ENCODE data around the gene TMEM190. TPM values are rescaled to one million over a fixed set of nuclear protein-coding genes. Genes with fewer than 3 reads are reported as not detected.

The TMEM190 gene
- total and polyA plus RNA-seq, 9 of the 15 experiments (the other 6 are each of a cell fraction or from before 2014, with no cell fraction given): not detected

DNA sequence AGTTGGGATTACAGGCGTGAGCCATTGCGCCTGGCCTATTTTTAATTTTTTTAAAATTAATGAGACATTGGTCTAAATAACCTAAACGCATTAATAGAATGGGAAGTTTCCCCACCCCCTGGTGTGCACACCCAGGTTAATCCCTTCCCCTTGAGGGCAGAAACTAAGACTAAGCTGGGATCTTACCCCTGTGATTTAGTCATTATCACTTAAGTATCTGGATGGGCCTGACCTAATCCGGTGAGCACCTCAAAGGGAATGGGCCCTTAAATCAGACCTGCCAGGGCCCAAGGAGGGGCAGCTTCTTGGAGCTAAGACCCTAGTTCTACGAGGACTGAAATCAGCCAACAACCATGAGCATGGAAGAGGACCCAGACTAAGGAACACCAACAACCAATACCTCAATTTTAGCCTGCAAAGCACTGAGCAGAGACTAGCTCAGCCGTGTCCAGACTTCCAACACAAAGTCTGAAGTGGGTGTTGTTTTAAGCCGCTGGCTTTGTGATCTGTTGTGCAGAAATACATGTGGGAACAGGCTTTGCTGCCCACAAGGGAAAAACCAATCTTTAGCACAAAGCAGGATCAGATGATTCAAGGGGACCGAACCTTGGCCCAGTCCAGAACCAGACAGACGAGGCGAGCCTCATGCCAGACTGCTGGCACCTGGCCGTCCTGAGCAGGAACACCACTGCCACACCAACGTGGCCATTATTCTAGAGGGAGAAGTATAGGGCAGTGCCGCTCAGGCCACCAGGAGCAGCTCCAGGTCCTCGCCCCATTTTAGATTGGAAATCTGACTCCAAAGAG, 23.9 kb downstream of the TMEM190 start:
- no peaks in the 10 kb centered on the region for H3K27me3 ChIP-seq (ENCODE audit: control insufficient read depth in 2 of 2, insufficient read depth in 2 of 2, low read length in 2 of 2)
- no peak overlapping the region for H3K27ac ChIP-seq (ENCODE audit: extremely low read depth, low read depth, low read length)
- H3K4me2 ChIP-seq (ENCODE audit: insufficient read depth, low read length): no peak overlapping the region
- H3K9me3 ChIP-seq (replicated peaks; ENCODE audit: control insufficient read depth, insufficient read depth, low read depth, low read length): no peaks in the 10 kb centered on the region
- ChIA-PET CTCF (ENCODE audit: low intra/inter-chr PET ratio) (no interaction called here), POLR2A (interaction anchor here (0.5 to 5.1 kb wide), 14 partner anchors 12 to 225 kb away, joined by 3 to 97 read pairs (median 5); partner anchors contain the start of genes ISOC2, PPP6R1, PTPRH and RPL28)
- BruUV-seq (replicated peaks): no TSS peak
- peak overlapping the region in 1 of 2 experiments; percentile 80; a peak in 1 of 4 replicates for H3K9ac ChIP-seq (ENCODE audit: insufficient read depth in 1 of 2, low read depth in 2 of 2, low read length in 2 of 2)
- peaks cover 29% of the 10 kb centered on the region for H4K20me1 ChIP-seq (replicated peaks; ENCODE audit: control insufficient read depth, insufficient read depth, low read length)
- H3K36me3 ChIP-seq (ENCODE audit: control insufficient read depth, insufficient read depth, low read length): peaks cover 46% of the 10 kb centered on the region
- peak; percentile 35 for FAIRE-seq
- ATAC-seq: peak; percentile 62
- H3K4me3 ChIP-seq: no peak overlapping the region
- peaks cover 2 to 21% of the 10 kb centered on the region in 2 experiments; a peak in 4 of 5 replicates for H3K4me1 ChIP-seq (replicated peaks in 1 of 2; ENCODE audit: control insufficient read depth in 2 of 2, insufficient read depth in 2 of 2, low read length in 2 of 2)
- H3K79me2 ChIP-seq (ENCODE audit: control insufficient read depth, insufficient read depth, low read length): peaks cover 27% of the 10 kb centered on the region
- peaks cover under 1% of the 10 kb centered on the region for H3K9me1 ChIP-seq (ENCODE audit: control insufficient read depth, insufficient read depth, low read length)
- no peak overlapping the region for H2AFZ ChIP-seq (ENCODE audit: low read depth, low read length)
- in situ Hi-C loops (cut with MboI): no loop called here
- intact Hi-C loops (cut with micrococcal nuclease): no loop called here
- WGBS (ENCODE audit: insufficient coverage, low coverage, missing lambda C conversion rate): 82% methylated on average over 14 of the region's 14 CpGs
- no peak for DNase-seq (ENCODE audit: extremely low read depth in 1 of 4, low spot score in 3 of 4)
- TF ChIP-seq, protein P1, sequence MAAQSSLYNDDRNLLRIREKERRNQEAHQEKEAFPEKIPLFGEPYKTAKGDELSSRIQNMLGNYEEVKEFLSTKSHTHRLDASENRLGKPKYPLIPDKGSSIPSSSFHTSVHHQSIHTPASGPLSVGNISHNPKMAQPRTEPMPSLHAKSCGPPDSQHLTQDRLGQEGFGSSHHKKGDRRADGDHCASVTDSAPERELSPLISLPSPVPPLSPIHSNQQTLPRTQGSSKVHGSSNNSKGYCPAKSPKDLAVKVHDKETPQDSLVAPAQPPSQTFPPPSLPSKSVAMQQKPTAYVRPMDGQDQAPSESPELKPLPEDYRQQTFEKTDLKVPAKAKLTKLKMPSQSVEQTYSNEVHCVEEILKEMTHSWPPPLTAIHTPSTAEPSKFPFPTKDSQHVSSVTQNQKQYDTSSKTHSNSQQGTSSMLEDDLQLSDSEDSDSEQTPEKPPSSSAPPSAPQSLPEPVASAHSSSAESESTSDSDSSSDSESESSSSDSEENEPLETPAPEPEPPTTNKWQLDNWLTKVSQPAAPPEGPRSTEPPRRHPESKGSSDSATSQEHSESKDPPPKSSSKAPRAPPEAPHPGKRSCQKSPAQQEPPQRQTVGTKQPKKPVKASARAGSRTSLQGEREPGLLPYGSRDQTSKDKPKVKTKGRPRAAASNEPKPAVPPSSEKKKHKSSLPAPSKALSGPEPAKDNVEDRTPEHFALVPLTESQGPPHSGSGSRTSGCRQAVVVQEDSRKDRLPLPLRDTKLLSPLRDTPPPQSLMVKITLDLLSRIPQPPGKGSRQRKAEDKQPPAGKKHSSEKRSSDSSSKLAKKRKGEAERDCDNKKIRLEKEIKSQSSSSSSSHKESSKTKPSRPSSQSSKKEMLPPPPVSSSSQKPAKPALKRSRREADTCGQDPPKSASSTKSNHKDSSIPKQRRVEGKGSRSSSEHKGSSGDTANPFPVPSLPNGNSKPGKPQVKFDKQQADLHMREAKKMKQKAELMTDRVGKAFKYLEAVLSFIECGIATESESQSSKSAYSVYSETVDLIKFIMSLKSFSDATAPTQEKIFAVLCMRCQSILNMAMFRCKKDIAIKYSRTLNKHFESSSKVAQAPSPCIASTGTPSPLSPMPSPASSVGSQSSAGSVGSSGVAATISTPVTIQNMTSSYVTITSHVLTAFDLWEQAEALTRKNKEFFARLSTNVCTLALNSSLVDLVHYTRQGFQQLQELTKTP (IDR thresholded peaks at IDR 0.05; ENCODE audit: low read depth in 1 of 2, partially characterized antibody in 2 of 2): no peak
- TF ChIP-seq POLR3A (IDR thresholded peaks at IDR 0.05; ENCODE audit: borderline replicate concordance, extremely low read depth, insufficient read depth, insufficient read length) (no peak), MTF1 (CRISPR knock-in tag; IDR thresholded peaks at IDR 0.05; ENCODE audit: borderline replicate concordance) (no peak), LARP7 (IDR thresholded peaks at IDR 0.05) (no peak), KAT2B (IDR thresholded peaks at IDR 0.05; ENCODE audit: low read depth, low read length) (no peak), HNRNPL (IDR thresholded peaks at IDR 0.05; ENCODE audit: low read depth, low read length) (no peak), BRF1 (IDR thresholded peaks at IDR 0.05; ENCODE audit: borderline replicate concordance, extremely low read depth, insufficient read length) (no peak), MTA1 (IDR thresholded peaks at IDR 0.05; ENCODE audit: borderline replicate concordance) (no peak), ZSCAN32 (CRISPR knock-in tag; IDR thresholded peaks at IDR 0.05) (no peak)
- TF ChIP-seq, protein P2, sequence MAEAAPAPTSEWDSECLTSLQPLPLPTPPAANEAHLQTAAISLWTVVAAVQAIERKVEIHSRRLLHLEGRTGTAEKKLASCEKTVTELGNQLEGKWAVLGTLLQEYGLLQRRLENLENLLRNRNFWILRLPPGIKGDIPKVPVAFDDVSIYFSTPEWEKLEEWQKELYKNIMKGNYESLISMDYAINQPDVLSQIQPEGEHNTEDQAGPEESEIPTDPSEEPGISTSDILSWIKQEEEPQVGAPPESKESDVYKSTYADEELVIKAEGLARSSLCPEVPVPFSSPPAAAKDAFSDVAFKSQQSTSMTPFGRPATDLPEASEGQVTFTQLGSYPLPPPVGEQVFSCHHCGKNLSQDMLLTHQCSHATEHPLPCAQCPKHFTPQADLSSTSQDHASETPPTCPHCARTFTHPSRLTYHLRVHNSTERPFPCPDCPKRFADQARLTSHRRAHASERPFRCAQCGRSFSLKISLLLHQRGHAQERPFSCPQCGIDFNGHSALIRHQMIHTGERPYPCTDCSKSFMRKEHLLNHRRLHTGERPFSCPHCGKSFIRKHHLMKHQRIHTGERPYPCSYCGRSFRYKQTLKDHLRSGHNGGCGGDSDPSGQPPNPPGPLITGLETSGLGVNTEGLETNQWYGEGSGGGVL (CRISPR knock-in tag; IDR thresholded peaks at IDR 0.05): no peak
- TF ChIP-seq, protein P3, sequence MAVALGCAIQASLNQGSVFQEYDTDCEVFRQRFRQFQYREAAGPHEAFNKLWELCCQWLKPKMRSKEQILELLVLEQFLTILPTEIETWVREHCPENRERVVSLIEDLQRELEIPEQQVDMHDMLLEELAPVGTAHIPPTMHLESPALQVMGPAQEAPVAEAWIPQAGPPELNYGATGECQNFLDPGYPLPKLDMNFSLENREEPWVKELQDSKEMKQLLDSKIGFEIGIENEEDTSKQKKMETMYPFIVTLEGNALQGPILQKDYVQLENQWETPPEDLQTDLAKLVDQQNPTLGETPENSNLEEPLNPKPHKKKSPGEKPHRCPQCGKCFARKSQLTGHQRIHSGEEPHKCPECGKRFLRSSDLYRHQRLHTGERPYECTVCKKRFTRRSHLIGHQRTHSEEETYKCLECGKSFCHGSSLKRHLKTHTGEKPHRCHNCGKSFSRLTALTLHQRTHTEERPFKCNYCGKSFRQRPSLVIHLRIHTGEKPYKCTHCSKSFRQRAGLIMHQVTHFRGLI (CRISPR knock-in tag; IDR thresholded peaks at IDR 0.05): no peak
- TF ChIP-seq, protein P4, sequence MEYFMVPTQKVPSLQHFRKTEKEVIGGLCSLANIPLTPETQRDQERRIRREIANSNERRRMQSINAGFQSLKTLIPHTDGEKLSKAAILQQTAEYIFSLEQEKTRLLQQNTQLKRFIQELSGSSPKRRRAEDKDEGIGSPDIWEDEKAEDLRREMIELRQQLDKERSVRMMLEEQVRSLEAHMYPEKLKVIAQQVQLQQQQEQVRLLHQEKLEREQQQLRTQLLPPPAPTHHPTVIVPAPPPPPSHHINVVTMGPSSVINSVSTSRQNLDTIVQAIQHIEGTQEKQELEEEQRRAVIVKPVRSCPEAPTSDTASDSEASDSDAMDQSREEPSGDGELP (CRISPR knock-in tag; IDR thresholded peaks at IDR 0.05; ENCODE audit: borderline replicate concordance): no peak

All from K562 (cell line).